Jurkat, Clone E6-1 (cell line): ENCODE measurements around the gene KIAA1549.
"Not testable (repeated sequence)": the region's sequence is repeated elsewhere in the genome, so short reads cannot be mapped to it uniquely, and the experiment has no call there.

Source experiments
- DNase-seq: peaks from one replicate; pipeline ENCODE4 v3.0.0-alpha.2; 2011; ENCODE audit warnings: low read depth, low spot score
- H3K4me3 ChIP-seq: 2 replicates; pipeline ENCODE4 v1.5.1; 2011; ENCODE audit warnings: mild to moderate bottlenecking, low read length, control low read depth, moderate library complexity

The KIAA1549 gene

DNA sequence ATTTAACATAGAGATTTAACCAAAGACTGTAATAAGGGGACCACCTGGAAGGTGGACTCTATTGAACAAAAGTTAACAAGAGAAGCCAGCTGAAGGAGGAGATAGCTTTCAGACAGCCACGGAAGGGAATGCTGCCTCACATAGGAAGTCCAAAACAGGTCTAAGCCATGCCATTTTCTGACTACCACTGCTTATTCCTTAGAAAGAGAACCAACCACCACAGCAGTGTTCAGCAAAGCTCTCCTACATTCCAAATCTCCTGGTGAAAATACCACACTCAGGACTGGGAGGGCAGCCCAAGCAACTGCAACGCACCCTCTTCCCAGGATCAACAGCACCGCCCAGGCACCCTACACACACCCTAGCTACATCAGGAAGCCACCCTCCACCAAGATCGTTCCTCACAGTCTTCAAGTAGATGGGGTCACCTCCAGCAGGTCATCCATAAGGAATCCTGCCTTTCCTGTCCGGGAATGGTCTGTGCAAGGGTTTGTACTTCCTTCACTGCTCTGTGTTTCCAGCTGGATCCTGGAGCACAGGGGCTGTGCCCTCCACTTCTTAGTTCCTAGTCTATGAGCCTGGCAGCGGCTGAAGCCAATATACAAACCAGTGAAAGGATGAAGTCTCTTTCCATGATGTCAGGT lies 2.5 kb downstream of the KIAA1549 start:
- no peak overlapping the region for H3K4me3 ChIP-seq
- DNase-seq, result no peak

DNA sequence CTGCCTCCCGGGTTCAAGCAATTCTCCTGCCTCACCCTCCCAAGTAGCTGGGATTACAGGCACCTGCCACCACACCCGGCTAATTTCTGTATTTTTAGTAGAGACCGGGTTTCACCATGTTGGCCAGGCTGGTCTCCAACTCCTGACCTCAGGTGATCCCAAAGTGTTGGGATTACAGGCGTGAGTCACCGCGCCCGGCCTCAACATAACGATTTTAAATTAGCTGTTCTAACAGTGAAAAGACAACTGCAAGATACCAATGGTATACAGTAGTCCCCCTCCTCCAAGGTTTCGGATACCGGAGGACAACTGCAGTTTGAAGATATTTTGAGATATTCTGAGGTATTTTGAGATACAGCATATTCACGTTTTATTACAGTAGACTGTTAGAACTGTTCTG lies 5.0 kb downstream of the KIAA1549 start:
- H3K4me3 ChIP-seq, DNase-seq: not testable (repeated sequence)

DNA sequence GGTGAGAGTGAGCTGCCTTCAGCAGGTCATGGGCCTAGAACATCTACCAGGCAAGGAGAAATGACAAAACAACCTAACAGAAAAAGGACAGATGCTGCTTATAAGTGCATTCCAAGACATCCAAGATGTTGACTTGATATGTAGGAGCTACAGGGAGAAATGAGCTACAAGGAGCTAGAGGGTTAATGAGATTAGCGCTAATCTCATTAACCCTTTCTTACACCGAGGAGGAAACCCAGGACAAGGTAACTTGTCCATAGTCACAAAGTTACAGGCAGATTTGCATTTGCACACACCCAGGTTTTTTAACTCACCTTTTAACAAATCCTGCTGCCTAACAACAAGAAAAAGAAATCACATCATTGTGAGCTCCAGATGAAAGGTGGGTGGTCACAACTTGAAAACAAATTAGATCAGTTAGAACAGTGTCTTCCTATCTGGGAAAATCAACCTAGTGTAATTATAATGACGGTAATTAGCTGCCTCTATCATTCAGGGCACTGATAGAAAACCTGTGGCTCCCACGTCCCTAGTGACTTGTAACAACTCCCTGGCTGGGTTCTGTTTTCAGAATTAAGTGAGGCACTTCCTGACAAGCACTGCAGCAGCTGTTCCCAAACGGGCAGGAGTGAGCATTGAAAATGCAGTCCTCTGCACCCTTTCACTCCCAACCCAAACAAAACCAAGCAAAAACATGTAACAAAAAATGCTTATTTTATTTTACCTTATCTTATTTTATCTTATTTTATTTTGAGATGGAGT lies 5.7 kb downstream of the KIAA1549 start:
- no peak for DNase-seq
- no peak overlapping the region for H3K4me3 ChIP-seq

DNA sequence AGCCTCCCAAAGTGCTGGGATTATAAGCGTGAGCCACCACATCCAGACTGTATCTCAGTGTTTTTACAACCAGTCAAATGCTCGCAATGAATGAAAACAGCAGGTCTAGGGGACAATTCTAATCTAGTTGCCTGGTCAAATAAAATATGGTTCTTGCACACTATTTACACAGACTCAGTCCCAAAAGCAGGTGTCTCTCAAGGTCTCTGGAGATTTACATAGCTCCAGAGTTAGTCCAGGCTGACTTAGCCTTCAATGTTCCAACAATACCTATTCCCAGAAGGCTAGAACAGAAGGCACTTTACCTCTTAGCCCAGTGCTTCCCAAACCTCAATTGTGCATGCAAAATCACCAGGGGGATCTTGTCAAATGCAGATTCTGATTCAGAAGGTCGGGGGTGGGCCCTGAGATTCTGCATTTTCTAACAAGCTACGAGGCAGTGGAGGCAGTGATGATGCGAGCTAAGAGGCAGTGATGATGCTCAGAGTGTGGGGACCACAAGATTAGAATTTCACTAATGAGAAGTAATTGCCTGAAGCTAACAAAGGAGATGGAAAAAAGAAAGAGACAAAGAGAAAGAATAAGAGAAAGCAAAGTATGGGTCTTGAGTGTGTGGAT lies 6.4 kb downstream of the KIAA1549 start:
- no peak overlapping the region for H3K4me3 ChIP-seq
- no peak for DNase-seq

DNA sequence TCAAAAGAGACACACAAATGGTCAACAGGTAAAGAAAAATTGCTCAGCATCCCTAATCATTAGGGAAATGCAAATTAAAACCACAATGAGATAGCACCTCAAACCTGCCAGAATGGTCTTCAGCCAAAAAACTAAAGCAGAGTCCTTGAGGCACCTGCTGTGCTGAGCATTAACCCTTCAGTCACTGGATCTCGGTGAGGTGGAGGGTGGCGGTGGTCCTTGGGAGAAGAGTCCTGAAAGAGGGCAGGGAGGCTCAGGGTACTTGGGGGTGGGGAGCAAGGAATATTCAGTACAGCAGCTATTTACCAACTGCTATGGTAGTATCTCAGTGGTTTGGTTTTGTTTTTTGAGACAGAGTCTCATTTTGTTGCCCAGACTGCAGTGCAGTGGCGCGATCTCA lies 7.1 kb downstream of the KIAA1549 start:
- no peak overlapping the region for H3K4me3 ChIP-seq

DNA sequence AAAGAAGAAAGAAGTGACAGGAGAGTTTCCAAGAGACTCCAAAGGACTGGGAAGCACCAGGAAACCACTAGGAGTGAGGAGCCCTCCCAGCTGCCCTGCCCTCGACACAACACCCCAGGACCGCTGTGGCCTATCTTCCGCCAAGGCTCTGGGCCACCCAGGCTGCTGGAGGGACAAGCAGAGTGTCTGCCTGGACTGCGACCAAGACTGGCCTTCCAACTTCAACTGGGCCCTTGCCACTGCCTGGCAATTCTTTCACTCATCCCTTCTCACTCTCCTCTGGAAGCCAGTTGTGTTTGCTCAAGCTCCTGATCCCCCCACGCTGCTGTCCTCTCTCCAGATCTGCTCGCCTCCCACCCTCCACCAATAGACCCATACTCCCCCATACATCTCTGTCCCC lies 10.2 kb downstream of the KIAA1549 start:
- no peak for DNase-seq

More for the DNA sequence above, 7.1 kb downstream of the KIAA1549 start:
- DNase-seq, result no peak

DNA sequence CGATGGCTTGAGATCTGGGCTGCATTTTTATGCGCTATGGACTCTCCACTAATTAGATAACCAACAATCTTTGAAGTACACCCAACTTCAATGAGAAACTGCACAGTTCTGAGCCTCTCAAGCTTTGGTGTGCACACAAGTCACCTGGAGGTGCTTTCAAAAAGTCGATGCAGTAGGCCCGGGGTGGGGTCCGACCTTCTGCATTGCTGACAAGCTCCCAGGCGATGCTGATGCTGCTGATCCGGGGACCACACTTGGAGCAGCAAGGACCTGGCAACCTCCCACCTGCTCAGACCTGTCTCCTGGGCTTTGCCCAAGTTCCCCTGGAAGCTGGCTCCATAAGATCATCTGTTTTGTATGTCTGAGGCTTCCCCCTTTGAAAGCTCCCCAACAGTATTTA lies 10.7 kb downstream of the KIAA1549 start:
- no peak overlapping the region for H3K4me3 ChIP-seq
- DNase-seq, result no peak

More for the DNA sequence above, 10.2 kb downstream of the KIAA1549 start:
- no peak overlapping the region for H3K4me3 ChIP-seq

DNA sequence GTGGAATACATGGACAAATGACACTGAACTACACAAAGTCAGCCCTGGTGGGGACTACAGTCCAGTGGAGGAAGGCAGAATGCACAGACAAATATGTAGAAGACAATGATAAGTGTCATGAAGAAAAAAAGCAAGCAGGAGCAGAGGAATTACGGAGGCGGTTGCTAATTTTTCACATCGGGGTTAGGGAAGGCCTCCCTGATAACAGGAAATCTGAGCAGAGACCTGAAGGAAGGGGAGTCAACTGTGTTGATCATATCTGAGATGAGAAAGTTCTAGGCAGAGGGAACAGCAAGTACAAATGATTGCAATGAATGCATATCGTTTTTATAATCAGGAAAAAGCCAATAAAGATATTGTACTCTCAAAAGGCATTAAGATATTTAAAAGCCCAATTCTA lies 14.0 kb downstream of the KIAA1549 start:
- H3K4me3 ChIP-seq, result no peak overlapping the region
- no peak for DNase-seq

DNA sequence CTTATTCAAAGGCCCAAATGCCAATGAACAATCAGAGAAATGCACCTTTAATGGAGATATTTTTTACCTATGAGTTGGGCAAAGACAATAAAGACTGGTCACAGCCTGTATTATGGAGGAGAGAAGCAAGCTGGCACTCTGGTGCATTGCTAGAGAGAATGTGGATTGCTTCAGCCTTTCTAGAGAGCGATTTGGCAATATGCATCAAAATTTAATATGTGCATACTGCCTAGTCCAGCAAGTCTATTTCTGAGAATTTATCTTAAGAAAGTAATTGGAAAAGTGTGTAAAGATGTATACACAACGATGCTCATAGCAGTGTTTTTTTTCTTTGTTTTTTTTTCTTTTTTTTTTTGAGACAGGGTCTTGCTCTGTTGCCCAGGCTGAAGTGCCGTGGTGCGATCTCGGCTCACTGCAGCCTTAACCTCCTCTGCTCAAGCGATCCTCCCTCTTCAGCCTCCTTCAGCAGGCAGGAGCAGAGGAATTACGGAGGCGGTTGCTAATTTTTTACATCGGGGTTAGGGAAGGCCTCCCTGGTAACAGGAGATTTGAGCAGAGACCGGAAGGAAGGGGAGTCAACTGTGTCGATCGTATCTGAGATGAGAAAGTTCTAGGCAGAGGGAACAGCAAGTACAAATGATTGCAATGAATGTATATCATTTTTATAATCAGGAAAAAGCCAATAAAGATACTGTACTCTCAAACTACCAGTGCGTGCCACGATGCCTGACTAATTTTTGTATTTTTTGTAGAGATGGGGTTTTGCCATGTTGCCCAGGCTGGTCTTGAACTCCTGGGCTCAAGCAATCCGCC lies 16.4 kb downstream of the KIAA1549 start:
- no peak overlapping the region for H3K4me3 ChIP-seq
- no peak for DNase-seq

DNA sequence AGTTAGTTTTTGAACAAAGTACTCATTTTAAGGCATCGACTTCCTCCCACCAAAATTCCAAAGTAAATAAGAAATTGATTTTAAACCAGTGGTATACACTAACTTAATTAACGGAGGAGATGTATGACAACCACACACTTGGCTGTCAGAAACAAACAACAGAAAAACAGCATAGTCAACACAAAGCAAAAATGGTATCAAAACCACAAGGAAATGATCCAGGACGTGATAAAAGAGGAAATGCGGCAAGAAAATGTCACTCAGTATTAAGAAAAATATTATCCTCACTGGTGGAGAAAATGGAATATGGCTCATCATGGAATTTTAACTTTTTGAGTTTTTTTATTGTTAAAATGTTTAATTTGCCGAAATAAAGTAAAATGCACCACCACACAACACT lies 17.5 kb downstream of the KIAA1549 start:
- no peak for DNase-seq
- no peak overlapping the region for H3K4me3 ChIP-seq

DNA sequence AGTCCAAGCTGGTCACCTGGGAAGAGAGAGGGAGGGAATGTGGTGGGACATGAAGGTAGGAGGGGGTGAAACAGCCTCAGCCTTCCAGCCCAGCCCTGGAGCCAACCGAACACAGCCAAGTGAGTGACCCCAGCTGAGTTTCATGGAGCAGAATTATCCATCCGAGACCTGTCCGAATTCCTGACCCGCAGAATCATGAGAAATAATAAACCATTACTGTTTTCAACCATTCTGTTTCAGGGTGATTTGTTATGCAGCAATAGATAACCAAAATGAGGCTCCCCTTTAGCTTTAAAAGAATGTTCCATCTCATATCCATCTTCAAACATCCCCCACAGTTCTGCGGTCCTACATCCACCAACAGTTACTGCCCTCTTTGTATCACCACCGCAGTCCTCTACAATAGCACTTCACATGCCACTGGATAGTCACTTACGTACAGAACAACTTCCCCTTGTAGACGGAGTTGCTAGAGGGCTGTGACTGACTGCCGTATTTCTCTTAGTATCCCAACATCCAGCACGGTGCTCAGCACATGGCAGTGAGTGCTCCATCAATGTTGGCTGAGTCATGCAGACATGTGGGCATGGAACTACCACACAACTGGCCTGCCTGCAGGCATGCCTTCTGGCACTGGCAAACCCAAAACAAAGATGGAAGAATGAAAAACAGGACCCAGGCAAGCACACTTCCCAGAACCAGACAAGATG lies 18.5 kb downstream of the KIAA1549 start:
- DNase-seq, result no peak
- no peak overlapping the region for H3K4me3 ChIP-seq

DNA sequence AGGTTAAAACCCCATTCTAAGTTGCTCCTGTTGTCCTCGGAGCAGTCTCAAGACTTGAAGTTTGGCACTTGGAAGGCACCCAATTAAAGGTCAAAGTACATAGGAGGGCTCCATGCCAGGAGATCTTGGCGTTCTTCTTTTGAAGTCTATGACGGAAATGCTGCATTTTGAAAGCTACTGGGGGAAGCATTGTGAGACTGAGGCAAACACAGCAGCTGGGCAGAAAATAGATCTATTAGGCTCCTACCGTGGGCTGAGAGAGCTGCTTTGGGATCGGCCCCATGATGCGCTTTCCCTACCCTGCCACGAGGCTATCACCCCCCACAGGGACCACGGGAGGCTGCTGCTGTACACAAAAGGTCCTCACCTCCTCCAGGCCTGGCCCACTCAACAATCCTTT lies 20.0 kb downstream of the KIAA1549 start:
- no peak overlapping the region for H3K4me3 ChIP-seq
- DNase-seq, result no peak

DNA sequence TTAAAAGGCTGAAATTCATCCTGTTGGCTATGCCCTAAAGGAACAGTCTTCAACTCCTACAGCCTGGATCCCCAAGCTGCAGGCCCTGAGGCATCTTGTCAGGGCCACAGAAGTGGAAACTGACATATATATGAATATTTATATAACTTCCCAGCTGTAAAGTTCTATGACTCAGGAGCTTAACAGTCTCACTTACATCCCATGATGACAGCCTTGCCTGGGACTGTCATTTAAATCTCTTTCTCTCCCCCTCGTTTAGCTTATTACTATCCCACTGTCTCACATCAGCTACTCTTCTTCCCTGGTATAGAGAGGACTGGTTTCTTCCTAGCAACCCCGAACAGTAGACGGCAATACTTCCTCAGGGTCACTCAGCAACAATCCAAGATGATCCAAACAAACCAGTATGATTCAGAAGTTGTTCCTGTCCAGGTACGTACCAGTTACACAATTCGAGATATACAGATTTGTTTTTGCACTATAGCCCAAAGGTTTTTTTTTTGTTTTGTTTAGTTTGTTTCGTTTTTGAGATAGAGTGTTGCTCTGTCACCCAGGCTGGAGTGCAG lies 22.7 kb downstream of the KIAA1549 start:
- no peak overlapping the region for H3K4me3 ChIP-seq
- DNase-seq, result no peak

DNA sequence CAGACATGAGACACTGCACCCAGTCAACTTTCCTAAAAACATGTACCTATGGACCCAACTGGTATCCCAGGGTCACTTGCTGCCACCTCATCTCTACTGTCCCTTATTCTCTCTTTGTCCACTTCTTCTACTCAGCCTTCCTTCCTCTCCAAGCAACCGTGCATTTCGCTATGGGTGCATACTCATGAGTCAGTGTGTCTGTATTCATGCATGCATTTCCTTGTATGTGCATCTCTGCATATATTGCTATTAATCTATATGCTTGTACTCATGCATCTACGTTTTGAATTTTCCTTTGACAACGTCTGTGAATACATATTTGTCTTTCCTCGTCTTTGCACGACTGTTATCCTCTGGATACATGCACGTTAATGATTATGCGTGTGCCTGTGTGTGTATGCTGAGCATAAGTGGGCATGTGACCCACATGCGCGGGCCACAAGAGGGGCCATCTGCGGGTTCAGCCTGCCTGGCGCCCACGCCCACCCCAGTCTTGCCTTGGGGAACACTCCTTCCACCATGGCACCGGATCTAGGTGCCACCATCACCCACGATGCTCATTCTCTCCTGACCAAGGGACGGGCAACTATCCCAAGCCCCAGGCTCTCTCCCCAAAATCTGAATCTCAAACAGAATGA lies 23.3 kb downstream of the KIAA1549 start:
- H3K4me3 ChIP-seq, result no peak overlapping the region
- no peak for DNase-seq

DNA sequence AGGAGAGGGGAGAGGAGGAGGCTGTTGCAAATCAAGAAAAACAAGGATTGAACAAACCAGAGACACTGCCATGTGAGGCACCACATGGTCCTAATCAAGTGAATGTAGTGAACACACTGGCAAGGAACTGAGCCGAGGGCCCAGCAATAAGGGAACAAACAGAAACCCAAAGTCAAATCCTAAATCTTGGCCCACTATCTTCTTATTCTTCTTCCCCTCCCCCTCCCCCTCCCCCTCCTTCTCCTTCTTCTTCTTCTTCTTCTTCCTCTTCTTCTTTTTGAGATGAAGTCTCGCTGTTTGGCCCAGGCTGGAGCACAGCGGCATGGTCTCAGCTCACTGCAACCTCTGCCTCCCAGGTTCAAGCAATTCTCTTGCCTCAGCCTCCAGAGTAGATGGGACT lies 24.0 kb downstream of the KIAA1549 start:
- H3K4me3 ChIP-seq, result no peak overlapping the region
- DNase-seq, result no peak

DNA sequence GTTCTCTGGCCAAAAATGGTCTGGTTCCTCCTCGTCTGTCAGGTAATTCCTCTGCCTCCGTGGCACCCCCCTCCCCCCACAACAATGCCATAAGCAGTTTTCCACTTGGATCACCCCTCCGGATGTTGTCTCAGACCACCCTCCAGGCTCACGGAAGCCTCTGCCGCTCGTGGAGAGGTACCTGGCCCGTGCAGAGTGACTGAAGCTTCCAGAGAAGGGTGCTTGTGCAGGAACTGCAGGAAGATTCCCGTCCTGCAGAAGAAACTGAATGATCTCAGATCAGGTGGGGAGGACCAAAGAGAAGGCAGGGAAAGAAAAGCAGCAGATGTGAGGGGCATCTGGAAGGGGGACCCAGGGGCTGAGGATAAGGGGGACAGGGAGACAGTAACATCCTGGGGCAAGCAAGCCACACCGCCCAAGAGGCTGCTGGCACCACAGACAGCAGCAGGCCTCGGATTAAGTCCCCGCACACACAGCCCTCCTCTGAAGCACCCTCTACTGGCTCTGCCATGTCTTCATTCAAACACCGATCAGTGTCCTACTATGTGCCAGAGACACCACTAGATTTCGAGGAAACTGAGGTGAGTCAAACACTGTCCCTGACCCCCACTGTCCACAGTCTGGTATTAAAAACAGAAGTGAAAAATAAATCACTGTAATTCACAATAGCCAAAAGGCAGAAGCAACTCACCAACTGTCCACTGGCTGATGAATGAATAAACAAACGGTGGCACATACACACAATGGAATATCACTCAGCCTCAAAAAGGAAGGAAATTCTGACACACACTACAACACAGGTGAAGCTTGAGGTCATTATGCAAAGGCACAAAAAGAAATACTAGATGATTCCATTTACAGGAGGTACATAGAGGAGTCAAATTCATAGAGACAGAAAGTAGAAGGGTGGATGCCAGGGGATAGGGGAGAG lies 26.4 kb downstream of the KIAA1549 start:
- no peak for DNase-seq
- H3K4me3 ChIP-seq, result no peak overlapping the region

DNA sequence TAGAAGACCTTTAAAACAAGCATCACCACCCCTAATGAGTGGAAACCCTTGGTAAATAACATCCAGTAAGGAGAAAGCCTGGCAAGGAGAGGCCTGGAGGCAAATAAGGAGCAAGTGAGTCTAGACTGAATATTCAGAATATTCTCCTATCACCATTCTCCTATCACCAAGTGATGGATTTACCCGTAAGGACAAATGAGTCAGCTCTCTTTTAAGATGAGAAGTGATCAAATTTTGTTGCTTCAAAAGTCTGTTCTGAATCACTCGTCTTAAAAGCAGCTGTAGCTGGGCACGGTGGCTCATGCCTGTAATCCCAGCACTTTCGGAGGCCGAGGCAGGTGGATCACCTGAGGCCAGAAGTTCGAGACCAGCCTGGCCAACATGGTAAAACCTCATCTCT lies 28.4 kb downstream of the KIAA1549 start:
- H3K4me3 ChIP-seq, result no peak overlapping the region
- DNase-seq, result no peak
